OCI-LY7 (cell line): ENCODE data around the gene HIVEP3.

ENCODE experiments used
- CTCF ChIP-seq: fragments of 200-600 bp; sonication (generic); conservative IDR thresholded peaks from 2 replicates; pipeline ENCODE4 v1.5.1; 2014; ENCODE audit warnings: mild to moderate bottlenecking, antibody characterized with exemption, low read length, moderate library complexity, mixed read lengths
- EZH2phosphoT487 ChIP-seq: fragments of 200-600 bp; sonication (generic); IDR thresholded peaks from 2 replicates; pipeline ENCODE4 v1.6.1; 2018; ENCODE audit warnings: low read depth, borderline replicate concordance, mild to moderate bottlenecking, mixed run types, antibody characterized with exemption, low read length, moderate library complexity, mixed read lengths

DNA sequence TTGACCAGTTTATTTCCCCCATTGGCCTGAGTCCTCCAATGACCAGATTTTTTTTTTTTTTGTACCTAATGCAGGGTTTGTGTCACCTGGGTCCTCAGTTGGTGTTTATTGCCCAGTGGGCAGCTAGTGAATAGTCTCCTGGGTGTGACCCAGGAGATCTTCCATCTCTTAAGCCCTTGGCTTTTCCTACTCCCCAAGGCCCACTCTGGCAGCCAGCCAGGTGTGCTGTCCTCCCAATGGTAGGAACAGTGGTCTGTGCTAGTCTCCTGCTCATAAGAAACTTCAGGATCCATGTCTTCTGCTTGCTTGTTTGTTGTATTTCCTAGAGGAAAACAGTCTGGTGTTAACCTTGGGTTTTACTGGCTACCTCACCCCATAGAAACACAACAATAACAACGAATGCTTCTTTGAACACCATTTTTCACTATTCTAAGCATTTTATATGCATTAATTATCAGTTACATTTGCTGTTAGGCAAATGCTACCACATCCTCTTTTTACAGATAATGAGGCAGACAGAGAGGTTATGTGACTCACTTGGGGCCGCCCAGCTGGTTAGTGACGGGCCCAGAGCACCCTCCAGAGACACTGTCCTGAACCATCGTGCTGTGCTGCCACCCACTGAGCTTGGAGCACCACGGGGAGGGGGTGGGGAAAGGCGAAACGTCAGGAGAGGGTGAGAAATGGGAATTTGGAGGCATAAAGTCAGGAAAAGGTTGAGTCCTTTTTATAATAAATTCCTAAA lies 107.5 kb downstream of the HIVEP3 start:
- TF ChIP-seq CTCF (no peak), EZH2phosphoT487 (no peak)
